PC-9 (cell line): ENCODE data around the gene FAF1. TPM values are rescaled to one million over a fixed set of nuclear protein-coding genes. Genes with fewer than 3 reads are reported as not detected.

Source experiments
- BruUV-seq: library from RNA; stranded (reverse); fragments of 400-500 nt; replicated peaks from 2 replicates; lab custom pipeline; 2021; lab: Mats Ljungman, UMichigan
- CTCF ChIA-PET: fragments of 300-600 bp; sonication (Branson Sonifier 250); formaldehyde crosslinking; loops from one replicate; lab custom pipeline; 2022; ENCODE audit warnings: antibody characterized with exemption; lab: Charles Lee
- POLR2A ChIA-PET: fragments of 300-600 bp; sonication (Branson Sonifier 250); formaldehyde crosslinking; loops from one replicate; lab custom pipeline; 2022; ENCODE audit warnings: antibody characterized with exemption; ENCODE audit not compliant: unreplicated experiment; lab: Charles Lee
- DNase-seq, 2 experiments: peaks; one replicate each; pipeline versions ENCODE4 v3.0.0 to v3.0.0-alpha.2; 2015 to 2022; ENCODE audit warnings: mixed read lengths in 1 of 2
- H2AFZ ChIP-seq: fragments of 200-600 bp; sonication (generic); 2 replicates; pipeline ENCODE4 v1.8.1; 2017; ENCODE audit warnings: antibody characterized with exemption
- H3F3A ChIP-seq: fragments of 200-600 bp; sonication (generic); 2 replicates; pipeline ENCODE4 v1.8.1; 2017; ENCODE audit warnings: antibody characterized with exemption, mild to moderate bottlenecking, low read depth; ENCODE audit not compliant: insufficient read depth
- H3K27ac ChIP-seq: fragments of 200-600 bp; sonication (generic); 2 replicates; pipeline ENCODE4 v1.6.1; 2016; ENCODE audit warnings: mixed run types
- H3K27me3 ChIP-seq: fragments of 200-600 bp; sonication (generic); 2 replicates; pipeline ENCODE4 v1.6.1; 2016; ENCODE audit warnings: low read depth, mixed run types; ENCODE audit not compliant: insufficient read depth
- H3K36me3 ChIP-seq: fragments of 200-600 bp; sonication (generic); 2 replicates; pipeline ENCODE4 v1.6.1; 2016; ENCODE audit warnings: low read depth, mixed run types
- H3K4me1 ChIP-seq: fragments of 200-600 bp; sonication (generic); replicated peaks from 2 replicates; pipeline ENCODE4 v1.6.1; 2016; ENCODE audit warnings: mixed run types; ENCODE audit not compliant: insufficient read depth
- H3K4me2 ChIP-seq: fragments of 200-600 bp; sonication (generic); 2 replicates; pipeline ENCODE4 v1.6.1; 2017; ENCODE audit warnings: mixed run types
- H3K4me3 ChIP-seq: fragments of 200-600 bp; sonication (generic); 2 replicates; pipeline ENCODE4 v1.6.1; 2016; ENCODE audit warnings: mixed run types
- H3K79me2 ChIP-seq: fragments of 200-600 bp; sonication (generic); 2 replicates; pipeline ENCODE4 v1.6.1; 2017; ENCODE audit warnings: low read depth, mixed run types
- H3K9me2 ChIP-seq: fragments of 200-600 bp; sonication (generic); 2 replicates; pipeline ENCODE4 v1.8.1; 2017; ENCODE audit warnings: mild to moderate bottlenecking; ENCODE audit not compliant: insufficient read depth
- H3K9me3 ChIP-seq: fragments of 200-600 bp; sonication (generic); 2 replicates; pipeline ENCODE4 v1.8.1; 2016; ENCODE audit warnings: low read depth; ENCODE audit not compliant: insufficient read depth
- H4K20me1 ChIP-seq: fragments of 200-600 bp; sonication (generic); 2 replicates; pipeline ENCODE4 v1.8.1; 2017; ENCODE audit not compliant: insufficient read depth
- EZH2 ChIP-seq: fragments of 200-600 bp; sonication (generic); IDR thresholded peaks from 2 replicates; pipeline ENCODE4 v1.8.0; 2017; ENCODE audit warnings: antibody characterized with exemption, low read depth
- intact Hi-C: fragments of 100-400 bp; cut with micrococcal nuclease; formaldehyde crosslinking; loops from one replicate; pipeline ENCODE4 v1.10.0; 2022; ENCODE audit not compliant: unreplicated experiment
- total RNA-seq: library from RNA; stranded (reverse); gene quantifications from 2 replicates; pipeline ENCODE4 v1.2.3, GENCODE V29; 2021
- TF ChIP-seq, protein P1 (sequence below): fragments of 200-600 bp; sonication (generic); conservative IDR thresholded peaks from 2 replicates; pipeline ENCODE4 v1.6.1; 2017; ENCODE audit warnings: mixed run types, antibody characterized with exemption, mild to moderate bottlenecking, moderate library complexity

FAF1 gene
- total RNA-seq, 1 experiment from 2014 or later = 105 TPM

DNA sequence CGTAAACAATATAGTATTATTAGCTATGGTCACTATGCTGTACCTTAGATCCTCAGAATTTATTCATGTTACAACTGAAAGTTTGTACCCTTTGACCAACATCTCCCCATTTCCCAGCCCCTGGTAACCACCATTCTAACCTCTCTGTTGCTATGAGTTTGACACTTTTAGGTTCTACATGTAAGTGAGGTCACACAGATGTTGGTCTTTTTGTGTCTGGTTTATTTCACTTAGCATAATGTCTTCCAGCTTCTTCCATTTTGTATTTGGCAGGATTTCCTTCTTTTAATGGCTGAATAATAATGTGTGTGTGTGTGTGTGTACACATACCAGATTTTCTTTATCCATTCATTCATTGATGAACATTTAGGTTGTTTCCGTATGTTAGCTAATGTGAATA is 139.5 kb downstream of the FAF1 start:
- no peaks in the 10 kb centered on the region for H3F3A ChIP-seq
- peaks cover 37% of the 10 kb centered on the region for H3K79me2 ChIP-seq
- TF ChIP-seq, protein P1, sequence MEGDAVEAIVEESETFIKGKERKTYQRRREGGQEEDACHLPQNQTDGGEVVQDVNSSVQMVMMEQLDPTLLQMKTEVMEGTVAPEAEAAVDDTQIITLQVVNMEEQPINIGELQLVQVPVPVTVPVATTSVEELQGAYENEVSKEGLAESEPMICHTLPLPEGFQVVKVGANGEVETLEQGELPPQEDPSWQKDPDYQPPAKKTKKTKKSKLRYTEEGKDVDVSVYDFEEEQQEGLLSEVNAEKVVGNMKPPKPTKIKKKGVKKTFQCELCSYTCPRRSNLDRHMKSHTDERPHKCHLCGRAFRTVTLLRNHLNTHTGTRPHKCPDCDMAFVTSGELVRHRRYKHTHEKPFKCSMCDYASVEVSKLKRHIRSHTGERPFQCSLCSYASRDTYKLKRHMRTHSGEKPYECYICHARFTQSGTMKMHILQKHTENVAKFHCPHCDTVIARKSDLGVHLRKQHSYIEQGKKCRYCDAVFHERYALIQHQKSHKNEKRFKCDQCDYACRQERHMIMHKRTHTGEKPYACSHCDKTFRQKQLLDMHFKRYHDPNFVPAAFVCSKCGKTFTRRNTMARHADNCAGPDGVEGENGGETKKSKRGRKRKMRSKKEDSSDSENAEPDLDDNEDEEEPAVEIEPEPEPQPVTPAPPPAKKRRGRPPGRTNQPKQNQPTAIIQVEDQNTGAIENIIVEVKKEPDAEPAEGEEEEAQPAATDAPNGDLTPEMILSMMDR = no peak
- no peak for TF ChIP-seq EZH2
- no peak overlapping the region for H2AFZ ChIP-seq
- peaks cover 10% of the 10 kb centered on the region for H4K20me1 ChIP-seq
- no peak for DNase-seq
- H3K27me3 ChIP-seq = no peaks in the 10 kb centered on the region
- H3K36me3 ChIP-seq = no peaks in the 10 kb centered on the region
- H3K4me2 ChIP-seq = no peak overlapping the region
- no TSS peak for BruUV-seq
- H3K27ac ChIP-seq = no peak overlapping the region
- H3K9me3 ChIP-seq = no peaks in the 10 kb centered on the region
- ChIA-PET POLR2A (no interaction called here), CTCF (no interaction called here)
- no peaks in the 10 kb centered on the region for H3K4me1 ChIP-seq
- H3K4me3 ChIP-seq = no peak overlapping the region
- no peaks in the 10 kb centered on the region for H3K9me2 ChIP-seq
- intact Hi-C loops = no loop called here

DNA sequence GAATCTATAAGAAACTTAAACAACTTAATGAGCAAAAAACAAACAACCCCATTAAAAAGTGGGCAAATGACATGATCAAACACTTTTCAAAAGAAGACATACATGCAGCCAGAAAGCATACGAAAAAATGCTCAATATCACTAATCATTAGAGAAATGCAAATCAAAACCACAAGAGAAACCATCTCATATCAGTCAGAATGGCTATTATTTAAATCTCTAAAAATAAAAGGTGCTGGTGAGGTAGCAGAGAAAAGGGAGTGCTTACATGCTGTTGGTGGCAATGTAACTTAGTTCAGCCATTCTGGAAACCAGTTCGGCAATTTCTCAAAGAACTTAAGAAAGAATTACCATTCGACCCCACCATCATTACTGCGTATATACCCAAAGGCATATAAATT is 147.7 kb downstream of the FAF1 start:
- CTCF ChIA-PET = no interaction called here
- DNase-seq = no peak

GRCh38 chr1:50808296-50808695 is 151.8 kb downstream of the FAF1 start:
- ChIA-PET CTCF (no interaction called here), POLR2A (no interaction called here)
- H3K9me2 ChIP-seq = no peaks in the 10 kb centered on the region
- peaks cover 83% of the 10 kb centered on the region for H3K79me2 ChIP-seq
- intact Hi-C loops = no loop called here
- no peak for DNase-seq
- BruUV-seq = no TSS peak
- H4K20me1 ChIP-seq = no peaks in the 10 kb centered on the region; the same call in 1 of the 2 replicates
- no peaks in the 10 kb centered on the region for H3K27me3 ChIP-seq
- H3K9me3 ChIP-seq = no peaks in the 10 kb centered on the region
- no peak overlapping the region for H2AFZ ChIP-seq
- TF ChIP-seq, protein P1 = no peak
- no peak for TF ChIP-seq EZH2
- no peak overlapping the region for H3K27ac ChIP-seq
- H3K4me1 ChIP-seq = no peaks in the 10 kb centered on the region
- H3K36me3 ChIP-seq = no peaks in the 10 kb centered on the region
- H3K4me2 ChIP-seq = no peak overlapping the region
- H3K4me3 ChIP-seq = no peak overlapping the region
- no peaks in the 10 kb centered on the region for H3F3A ChIP-seq

More for the DNA sequence above, 147.7 kb downstream of the FAF1 start:
- H2AFZ ChIP-seq = no peak overlapping the region
- H3K4me2 ChIP-seq = no peak overlapping the region
- BruUV-seq = no TSS peak
- no peak overlapping the region for H3K4me3 ChIP-seq
- H4K20me1 ChIP-seq = no peaks in the 10 kb centered on the region; the same call in 1 of the 2 replicates
- H3K9me3 ChIP-seq = no peaks in the 10 kb centered on the region
- POLR2A ChIA-PET = no interaction called here
- H3K27me3 ChIP-seq = no peaks in the 10 kb centered on the region
- TF ChIP-seq, protein P1 = no peak
- no peak for TF ChIP-seq EZH2
- intact Hi-C loops = no loop called here
- H3K79me2 ChIP-seq = peaks cover 73% of the 10 kb centered on the region
- no peaks in the 10 kb centered on the region for H3F3A ChIP-seq
- no peaks in the 10 kb centered on the region for H3K36me3 ChIP-seq
- no peaks in the 10 kb centered on the region for H3K9me2 ChIP-seq
- H3K4me1 ChIP-seq = no peaks in the 10 kb centered on the region
- H3K27ac ChIP-seq = no peak overlapping the region
